BLaER1 (cell line): Measurements from ENCODE around the gene YTHDF1.

Experiments
- H3K27ac ChIP-seq: shearing (Covaris generic); formaldehyde crosslinking; 2 replicates; pipeline ENCODE4 v1.8.1; 2022
- H3K27me3 ChIP-seq: shearing (Covaris generic); formaldehyde crosslinking; 2 replicates; pipeline ENCODE4 v1.8.1; 2022
- H3K36me3 ChIP-seq: shearing (Covaris generic); formaldehyde crosslinking; 2 replicates; pipeline ENCODE4 v1.8.1; 2022
- H3K4me1 ChIP-seq: shearing (Covaris generic); formaldehyde crosslinking; 2 replicates; pipeline ENCODE4 v1.8.1; 2022
- H3K4me2 ChIP-seq: shearing (Covaris generic); formaldehyde crosslinking; 2 replicates; pipeline ENCODE4 v1.8.1; 2022
- H3K4me3 ChIP-seq: shearing (Covaris generic); formaldehyde crosslinking; 2 replicates; pipeline ENCODE4 v1.8.1; 2022
- H3K9ac ChIP-seq: shearing (Covaris generic); formaldehyde crosslinking; 2 replicates; pipeline ENCODE4 v1.8.1; 2022
- H3K9me3 ChIP-seq: shearing (Covaris generic); formaldehyde crosslinking; 2 replicates; pipeline ENCODE4 v1.8.1; 2022
- H4K20me1 ChIP-seq: shearing (Covaris generic); formaldehyde crosslinking; 2 replicates; pipeline ENCODE4 v1.8.1; 2022
- Cebpa-rat ChIP-seq: shearing (Covaris generic); IDR thresholded peaks from 2 replicates; pipeline ENCODE4 v1.8.1; 2022

The YTHDF1 gene

GRCh38 chr20:63175038-63175895 is 40.7 kb downstream of the YTHDF1 start:
- H3K9ac ChIP-seq, result 0 out of 2 replicates have a peak overlapping the region, but pooled peaks have one; percentile 50
- no peak overlapping the region for H3K27ac ChIP-seq
- H3K36me3 ChIP-seq, result no peaks in the 10 kb centered on the region
- H3K4me3 ChIP-seq, result peak overlapping the region; percentile 67
- no peaks in the 10 kb centered on the region for H3K9me3 ChIP-seq
- peaks cover 44% of the 10 kb centered on the region for H4K20me1 ChIP-seq
- H3K4me2 ChIP-seq, result peak overlapping the region; percentile 97
- H3K27me3 ChIP-seq, result peaks cover 72% of the 10 kb centered on the region
- no peak for TF ChIP-seq Cebpa-rat
- peaks cover 98% of the 10 kb centered on the region for H3K4me1 ChIP-seq

- 0 out of 2 replicates have a peak overlapping the region, but pooled peaks have one; percentile 50 for H3K27ac ChIP-seq
- no peak for TF ChIP-seq Cebpa-rat
- H3K36me3 ChIP-seq, result no peaks in the 10 kb centered on the region
- H3K9me3 ChIP-seq, result no peaks in the 10 kb centered on the region
- peaks cover 66% of the 10 kb centered on the region for H3K27me3 ChIP-seq
- H3K4me1 ChIP-seq, result peaks cover 98% of the 10 kb centered on the region
- H3K4me2 ChIP-seq, result peak overlapping the region; percentile 97
- H3K9ac ChIP-seq, result 0 out of 2 replicates have a peak overlapping the region, but pooled peaks have one; percentile 50
- H3K4me3 ChIP-seq, result peak overlapping the region; percentile 67
- peaks cover 42% of the 10 kb centered on the region for H4K20me1 ChIP-seq
Measured at GRCh38 chr20:63174309-63175037, 41.5 kb downstream of the YTHDF1 start.

- Histone ChIP-seq H3K4me1 (peaks cover 99% of the 10 kb centered on the region), H3K27ac (peak overlapping the region; percentile 50), H3K4me3 (peak overlapping the region; percentile 67), H3K9me3 (no peaks in the 10 kb centered on the region), H3K4me2 (peak overlapping the region; percentile 97), H4K20me1 (peaks cover 36% of the 10 kb centered on the region), H3K27me3 (peaks cover 59% of the 10 kb centered on the region), H3K9ac (no peak overlapping the region), H3K36me3 (no peaks in the 10 kb centered on the region)
- no peak for TF ChIP-seq Cebpa-rat
Measured at GRCh38 chr20:63173552-63174191, 42.3 kb downstream of the YTHDF1 start.

GRCh38 chr20:63172726-63173125 is 43.2 kb downstream of the YTHDF1 start:
- Histone ChIP-seq H3K27me3 (peaks cover 50% of the 10 kb centered on the region), H4K20me1 (peaks cover 27% of the 10 kb centered on the region), H3K9ac (peak overlapping the region; percentile 36; the same call in 1 of the 2 replicates), H3K9me3 (no peaks in the 10 kb centered on the region), H3K4me1 (peaks cover 99% of the 10 kb centered on the region), H3K36me3 (no peaks in the 10 kb centered on the region), H3K27ac (peak overlapping the region; percentile 63), H3K4me3 (peak overlapping the region; percentile 67; the same call in 1 of the 2 replicates), H3K4me2 (peak overlapping the region; percentile 97)
- TF ChIP-seq Cebpa-rat, result no peak

DNA sequence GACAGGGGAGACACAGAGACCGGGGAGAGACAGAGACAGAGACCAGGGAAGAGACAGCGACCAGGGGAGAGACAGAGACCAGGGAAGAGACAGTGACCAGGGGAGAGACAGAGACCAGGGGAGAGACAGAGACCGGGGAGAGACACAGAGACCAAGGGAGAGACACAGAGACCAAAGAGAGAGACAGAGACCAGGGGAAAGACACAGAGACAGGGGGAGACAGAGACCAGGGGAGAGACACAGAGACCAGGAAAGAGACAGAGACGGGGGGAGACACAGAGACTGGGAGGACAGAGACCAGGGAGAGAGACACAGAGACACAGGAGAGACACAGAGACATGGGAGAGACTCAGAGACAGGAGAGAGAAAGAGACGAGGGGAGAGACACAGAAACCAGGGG is 43.9 kb downstream of the YTHDF1 start:
- Histone ChIP-seq H3K4me1 (peaks cover 98% of the 10 kb centered on the region), H3K27ac (peak overlapping the region; percentile 63), H4K20me1 (peaks cover 20% of the 10 kb centered on the region), H3K9ac (peak overlapping the region; percentile 36), H3K27me3 (peaks cover 42% of the 10 kb centered on the region), H3K4me2 (peak overlapping the region; percentile 97), H3K36me3 (no peaks in the 10 kb centered on the region), H3K9me3 (no peaks in the 10 kb centered on the region), H3K4me3 (peak overlapping the region; percentile 67; the same call in 1 of the 2 replicates)
- no peak for TF ChIP-seq Cebpa-rat

GRCh38 chr20:63169681-63170080 is 46.2 kb downstream of the YTHDF1 start:
- TF ChIP-seq Cebpa-rat, result no peak
- Histone ChIP-seq H3K27me3 (peaks cover 19% of the 10 kb centered on the region), H3K4me1 (peaks cover 99% of the 10 kb centered on the region), H3K36me3 (no peaks in the 10 kb centered on the region), H3K9ac (peak overlapping the region; percentile 45; the same call in 1 of the 2 replicates), H4K20me1 (no peaks in the 10 kb centered on the region), H3K4me3 (no peak overlapping the region), H3K4me2 (peak overlapping the region; percentile 97), H3K27ac (peak overlapping the region; percentile 65), H3K9me3 (no peaks in the 10 kb centered on the region)

GRCh38 chr20:63168861-63169260 is 47.1 kb downstream of the YTHDF1 start:
- no peaks in the 10 kb centered on the region for H3K36me3 ChIP-seq
- no peak for TF ChIP-seq Cebpa-rat
- no peaks in the 10 kb centered on the region for H3K9me3 ChIP-seq
- peak overlapping the region; percentile 97 for H3K4me2 ChIP-seq
- H4K20me1 ChIP-seq, result no peaks in the 10 kb centered on the region
- peaks cover 11% of the 10 kb centered on the region for H3K27me3 ChIP-seq
- peaks cover 99% of the 10 kb centered on the region for H3K4me1 ChIP-seq
- H3K4me3 ChIP-seq, result no peak overlapping the region
- peak overlapping the region; percentile 65 for H3K27ac ChIP-seq
- peak overlapping the region; percentile 45; the same call in 1 of the 2 replicates for H3K9ac ChIP-seq

GRCh38 chr20:63167918-63168520 is 47.9 kb downstream of the YTHDF1 start:
- no peak for TF ChIP-seq Cebpa-rat

More at GRCh38 chr20:63167918-63168520, 47.9 kb downstream of the YTHDF1 start:
- Histone ChIP-seq H4K20me1 (no peaks in the 10 kb centered on the region), H3K36me3 (no peaks in the 10 kb centered on the region), H3K9me3 (no peaks in the 10 kb centered on the region), H3K27me3 (peaks cover 3% of the 10 kb centered on the region), H3K4me1 (peaks cover 99% of the 10 kb centered on the region), H3K4me3 (no peak overlapping the region), H3K27ac (peak overlapping the region; percentile 53), H3K9ac (no peak overlapping the region), H3K4me2 (peak overlapping the region; percentile 97)
